AG20443 (cell line): ENCODE data around the gene PLK3.
"Not testable (repeated sequence)": the region's sequence is repeated elsewhere in the genome, so short reads cannot be mapped to it uniquely, and the experiment has no call there.

ENCODE experiments used
- DNase-seq: peaks from one replicate; pipeline ENCODE4 v3.0.0; 2012; ENCODE audit warnings: low spot score, mixed read lengths

Gene PLK3

GRCh38 chr1:44787506-44787905 lies 12.7 kb upstream of the PLK3 start:
- no peak for DNase-seq

- no peak for DNase-seq
Measured at GRCh38 chr1:44788120-44788860, 11.9 kb upstream of the PLK3 start, which contains the start of gene BEST4. BEST4 (minus strand) TSS chr1:44788170; CDS start chr1:44787705, 465 bp downstream.

- DNase-seq, result no peak
Measured at GRCh38 chr1:44790968-44791801, 9.0 kb upstream of the PLK3 start.

- no peak for DNase-seq
Measured at GRCh38 chr1:44792736-44793502, 7.3 kb upstream of the PLK3 start.

- DNase-seq, result not testable (repeated sequence)
Measured at GRCh38 chr1:44797886-44798285, 2.3 kb upstream of the PLK3 start.

GRCh38 chr1:44798481-44799365 lies 1.5 kb upstream of the PLK3 start:
- DNase-seq, result no peak

GRCh38 chr1:44801491-44802305 lies 1.5 kb downstream of the PLK3 start:
- no peak for DNase-seq

GRCh38 chr1:44802306-44803061 lies 2.3 kb downstream of the PLK3 start:
- no peak for DNase-seq

GRCh38 chr1:44803062-44803311 lies 2.8 kb downstream of the PLK3 start:
- DNase-seq, result no peak

- no peak for DNase-seq
Measured at GRCh38 chr1:44803312-44804095, 3.3 kb downstream of the PLK3 start.

- DNase-seq, result no peak
Measured at GRCh38 chr1:44805311-44806024, 5.3 kb downstream of the PLK3 start.

GRCh38 chr1:44806025-44806703 lies 6.0 kb downstream of the PLK3 start:
- DNase-seq, result no peak

GRCh38 chr1:44806704-44807363 lies 6.7 kb downstream of the PLK3 start, which contains the start of gene DYNLT4:
DYNLT4 (minus strand) TSS chr1:44807351; CDS start chr1:44806668, 683 bp downstream.
- no peak for DNase-seq

- DNase-seq, result peak; percentile 93
Measured at GRCh38 chr1:44807364-44808062, 7.3 kb downstream of the PLK3 start.

GRCh38 chr1:44808063-44808937 lies 8.1 kb downstream of the PLK3 start, which contains the start of gene BTBD19:
BTBD19 (plus strand) TSS chr1:44808523; CDS start chr1:44808821, 298 bp downstream.
- DNase-seq, result peak; percentile 93
